ENCODE measurements around the gene CEP83. TPM values are rescaled to one million over a fixed set of nuclear protein-coding genes. Genes with fewer than 3 reads are reported as not detected.
A peak's percentile ranks its signal among the peaks of the same experiment; 100 is the strongest.

Gene CEP83
- total and polyA plus RNA-seq, 9 of the 15 experiments (the other 6 are each of a cell fraction or from before 2014, with no cell fraction given): 5.3 to 40.5 (median 31.3) TPM

DNA sequence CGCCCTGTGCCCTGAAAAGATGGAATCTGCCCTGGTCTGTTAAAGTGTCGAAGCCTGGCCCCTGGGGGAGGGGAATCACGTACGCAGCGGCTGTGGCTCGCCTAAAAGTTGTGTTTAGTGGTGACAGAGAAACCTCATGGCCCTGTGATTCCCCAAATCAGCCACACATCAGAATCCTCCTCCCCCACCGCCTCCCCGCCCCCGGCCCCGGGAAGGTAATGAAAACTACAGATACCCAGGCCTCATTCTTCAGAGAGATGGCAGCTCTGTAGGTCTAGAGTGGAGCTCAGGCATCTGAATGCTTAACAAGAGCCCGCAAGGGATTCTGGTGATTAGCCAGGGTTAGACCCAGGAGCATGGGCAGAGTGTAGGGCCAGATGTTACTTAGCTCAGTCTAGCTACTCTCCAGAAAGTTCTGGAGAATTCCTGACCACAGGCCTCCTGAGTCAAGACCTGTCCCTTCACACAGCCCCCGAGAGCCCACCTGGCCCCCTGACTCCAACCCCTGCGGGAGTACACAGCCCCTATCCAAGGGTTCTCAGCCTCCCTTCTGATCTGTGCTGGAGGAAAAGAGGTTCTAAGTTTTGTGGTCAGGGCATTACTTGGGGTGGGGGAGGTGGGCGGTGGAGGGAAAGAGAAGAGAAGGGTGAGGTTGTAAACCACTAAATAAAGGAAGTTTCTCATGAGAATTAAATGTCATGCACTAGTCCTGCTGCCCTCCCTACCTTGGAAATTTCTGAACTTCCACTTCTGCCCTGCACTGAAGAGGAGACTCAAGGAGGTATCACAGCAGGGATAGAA is 196.5 kb downstream of the CEP83 start (continued):
- TF ChIP-seq PHTF2 (CRISPR knock-in tag; IDR thresholded peaks at IDR 0.05) (no peak), ZNF175 (CRISPR knock-in tag; IDR thresholded peaks at IDR 0.05; ENCODE audit: low read depth) (0 out of 2 replicates have a peak, but pooled peaks have one; percentile 20), KLF10 (CRISPR knock-in tag; IDR thresholded peaks at IDR 0.05) (no peak), HNRNPUL1 (IDR thresholded peaks at IDR 0.05; ENCODE audit: low read length) (no peak)

DNA sequence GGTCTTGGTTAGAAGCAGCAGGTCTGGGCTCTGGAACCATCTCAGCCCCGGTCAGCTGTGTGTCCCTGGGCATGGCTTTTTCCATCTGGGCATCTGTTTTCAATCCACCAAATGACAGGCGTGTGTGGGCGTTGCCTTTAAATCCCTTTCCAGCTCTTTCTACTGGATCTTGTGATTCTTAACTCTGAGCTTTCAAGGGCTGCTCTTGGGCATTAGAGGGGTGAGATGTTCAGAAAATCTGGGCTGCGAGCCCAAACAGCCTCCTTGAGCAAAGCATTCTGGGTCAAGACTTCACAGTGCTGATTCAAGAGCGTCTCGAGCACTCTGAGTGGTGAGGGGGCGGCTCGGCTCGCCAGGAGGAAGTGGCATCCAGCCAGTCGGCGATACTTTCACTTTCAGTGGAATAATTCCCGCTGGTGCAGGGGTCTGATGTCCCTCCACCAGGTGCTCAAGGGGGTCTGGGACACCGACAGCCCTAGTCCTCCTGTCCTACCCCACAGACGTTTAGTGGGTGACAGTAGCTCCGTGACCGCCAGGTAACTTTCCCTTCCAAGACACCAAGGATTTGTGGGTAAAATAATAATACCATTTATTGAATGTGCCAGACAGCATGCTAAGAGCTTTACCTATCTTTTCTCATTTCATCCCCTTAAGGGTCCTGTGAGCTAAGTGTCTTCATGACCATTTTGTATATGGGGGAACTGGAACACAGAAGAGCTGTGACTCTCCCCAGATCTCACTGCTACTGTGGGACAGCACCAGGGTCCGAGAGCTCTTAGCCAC is 197.2 kb downstream of the CEP83 start:
- Histone ChIP-seq H3K4me2 (ENCODE audit: insufficient read depth, low read length) (peak overlapping the region; percentile 79), H3K36me3 (ENCODE audit: control insufficient read depth, insufficient read depth, low read length) (no peaks in the 10 kb centered on the region), H3K9me1 (ENCODE audit: control insufficient read depth, insufficient read depth, low read length) (no peaks in the 10 kb centered on the region), H3K4me3 (peak overlapping the region; percentile 28), H2AFZ (ENCODE audit: low read depth, low read length) (peak overlapping the region; percentile 79), H4K20me1 (replicated peaks; ENCODE audit: control insufficient read depth, insufficient read depth, low read length) (no peaks in the 10 kb centered on the region), H3K27ac (ENCODE audit: extremely low read depth, low read depth, low read length) (no peak overlapping the region; the same call in 2 of the 3 replicates), H3K4me1 (replicated peaks in 1 of 2; ENCODE audit: control insufficient read depth in 2 of 2, insufficient read depth in 2 of 2, low read length in 2 of 2) (peaks cover 10 to 11% of the 10 kb centered on the region in 2 experiments; a peak in 4 of 5 replicates), H3K9ac (ENCODE audit: insufficient read depth in 1 of 2, low read depth in 2 of 2, low read length in 2 of 2) (peak overlapping the region; percentile 29 to 87; a peak in 3 of 4 replicates), H3K9me3 (replicated peaks; ENCODE audit: control insufficient read depth, insufficient read depth, low read depth, low read length) (no peaks in the 10 kb centered on the region; the same call in 1 of the 2 replicates), H3K27me3 (ENCODE audit: control insufficient read depth in 2 of 2, insufficient read depth in 2 of 2, low read length in 2 of 2) (peaks cover 24 to 41% of the 10 kb centered on the region in 2 experiments), H3K79me2 (ENCODE audit: control insufficient read depth, insufficient read depth, low read length) (no peaks in the 10 kb centered on the region)
- intact Hi-C loops (cut with micrococcal nuclease) (no loop called here), in situ Hi-C loops (cut with MboI) (no loop called here)
- peak; percentile 17 to 63 (median 36) for DNase-seq (ENCODE audit: extremely low read depth in 1 of 4, low spot score in 3 of 4)
- ATAC-seq: peak; percentile 87
- WGBS (ENCODE audit: insufficient coverage, low coverage, missing lambda C conversion rate): 3% methylated on average over 17 of the region's 17 CpGs
- peak; percentile 48 for FAIRE-seq
- BruUV-seq (replicated peaks): TSS peak; percentile 51
- POLR2A ChIA-PET: interaction anchor here (0.5 to 1.2 kb wide), 3 partner anchors 8 to 1226 kb away, joined by 3 to 4 read pairs (median 3); no protein-coding TSS in a partner anchor
- CTCF ChIA-PET (ENCODE audit: low intra/inter-chr PET ratio): no interaction called here
- TF ChIP-seq MEIS2 (IDR thresholded peaks at IDR 0.05; ENCODE audit: partially characterized antibody): no peak
- no peak for TF ChIP-seq NCOA6 (IDR thresholded peaks at IDR 0.05)
- no peak for TF ChIP-seq TCF7L2 (IDR thresholded peaks at IDR 0.05; ENCODE audit: low read depth, low read length)
- no peak for TF ChIP-seq ZBED1 (IDR thresholded peaks at IDR 0.05)
- no peak for TF ChIP-seq POLR2G (IDR thresholded peaks at IDR 0.05; ENCODE audit: low read depth, low read length)
- no peak for TF ChIP-seq ZKSCAN1 (IDR thresholded peaks at IDR 0.05; ENCODE audit: low read depth, low read length)
- no peak for TF ChIP-seq NFE2L1 (tag; IDR thresholded peaks at IDR 0.05; ENCODE audit: borderline replicate concordance, low read depth)
- 0 out of 2 replicates have a peak, but pooled peaks have one; percentile 22 for TF ChIP-seq ZNF589 (CRISPR knock-in tag; IDR thresholded peaks at IDR 0.05; ENCODE audit: low read depth)
- TF ChIP-seq ZZZ3 (IDR thresholded peaks at IDR 0.05): no peak
- no peak for TF ChIP-seq NCOA4 (IDR thresholded peaks at IDR 0.05; ENCODE audit: partially characterized antibody)
- TF ChIP-seq E2F3 (CRISPR knock-in tag; IDR thresholded peaks at IDR 0.05): no peak
- TF ChIP-seq SP2 (IDR thresholded peaks at IDR 0.05; ENCODE audit: extremely low read depth, low read depth, low read length, poor library complexity, severe bottlenecking): no peak
- no peak for TF ChIP-seq FOXK1 (CRISPR knock-in tag; IDR thresholded peaks at IDR 0.05; ENCODE audit: borderline replicate concordance)
- no peak for TF ChIP-seq SREBF1 (IDR thresholded peaks at IDR 0.05; ENCODE audit: borderline replicate concordance, low read depth, low read length)
- no peak for TF ChIP-seq CEBPG (CRISPR knock-in tag; IDR thresholded peaks at IDR 0.05)
- TF ChIP-seq CEBPG (tag; conservative IDR thresholded peaks at IDR 0.05 in 1 of 2, IDR thresholded peaks at IDR 0.05 in 1 of 2): no peak

Data from K562 (cell line).